H9 (cell line): ENCODE data around the gene CFAP45. TPM values are rescaled to one million over a fixed set of nuclear protein-coding genes. Genes with fewer than 3 reads are reported as not detected.

Experiments
- DNase-seq: peaks from one replicate; pipeline ENCODE4 v3.0.0-alpha.2; 2017
- H2AFZ ChIP-seq: one replicate; pipeline ENCODE4 v1.6.1; 2013; ENCODE audit warnings: mild to moderate bottlenecking, low read length, control low read depth, moderate library complexity
- H2AK5ac ChIP-seq: 2 replicates; pipeline ENCODE4 v1.6.1; 2013; ENCODE audit warnings: low read length, control low read depth, mixed read lengths; ENCODE audit not compliant: insufficient read length
- H2BK120ac ChIP-seq: one replicate; pipeline ENCODE4 v1.6.1; 2013; ENCODE audit warnings: low read depth, mild to moderate bottlenecking, low read length, control low read depth, inconsistent platforms; ENCODE audit not compliant: poor library complexity, severe bottlenecking
- H2BK12ac ChIP-seq: 2 replicates; pipeline ENCODE4 v1.6.1; 2013; ENCODE audit warnings: low read length, control low read depth, mixed read lengths, low read depth; ENCODE audit not compliant: insufficient read length
- H2BK15ac ChIP-seq: 2 replicates; pipeline ENCODE4 v1.6.1; 2013; ENCODE audit warnings: low read depth, low read length, control low read depth
- H2BK20ac ChIP-seq: one replicate; pipeline ENCODE4 v1.6.1; 2013; ENCODE audit warnings: low read depth, mild to moderate bottlenecking, low read length, control low read depth, inconsistent platforms; ENCODE audit not compliant: poor library complexity, severe bottlenecking
- H2BK5ac ChIP-seq: 2 replicates; pipeline ENCODE4 v1.6.1; 2013; ENCODE audit warnings: low read length, control low read depth, mixed read lengths; ENCODE audit not compliant: insufficient read length
- H3K14ac ChIP-seq: 2 replicates; pipeline ENCODE4 v1.6.1; 2013; ENCODE audit warnings: low read length, control low read depth; ENCODE audit not compliant: insufficient read depth
- H3K18ac ChIP-seq: 2 replicates; pipeline ENCODE4 v1.6.1; 2013; ENCODE audit warnings: low read depth, mild to moderate bottlenecking, mixed read lengths, low read length, control low read depth; ENCODE audit not compliant: insufficient read length
- H3K23ac ChIP-seq: 2 replicates; pipeline ENCODE4 v1.6.1; 2013; ENCODE audit warnings: low read length, control low read depth, mixed read lengths, low read depth; ENCODE audit not compliant: insufficient read length
- H3K23me2 ChIP-seq: 2 replicates; pipeline ENCODE4 v1.6.1; 2013; ENCODE audit warnings: low read depth, mild to moderate bottlenecking, mixed read lengths, low read length, control low read depth; ENCODE audit not compliant: insufficient read length, poor library complexity, severe bottlenecking
- H3K27ac ChIP-seq: 2 replicates; pipeline ENCODE4 v1.5.1; 2013; ENCODE audit warnings: low read length, control low read depth, mixed read lengths, low read depth; ENCODE audit not compliant: insufficient read length
- H3K27me3 ChIP-seq: 2 replicates; pipeline ENCODE4 v1.6.1; 2013; ENCODE audit warnings: low read length, control low read depth, inconsistent platforms; ENCODE audit not compliant: insufficient read depth
- H3K4ac ChIP-seq: 2 replicates; pipeline ENCODE4 v1.6.1; 2013; ENCODE audit warnings: low read depth, mild to moderate bottlenecking, control low read depth, inconsistent platforms, low read length, moderate library complexity
- H3K4me1 ChIP-seq: 2 replicates; pipeline ENCODE4 v1.6.1; 2013; ENCODE audit warnings: low read length, control low read depth, inconsistent platforms; ENCODE audit not compliant: insufficient read depth
- H3K4me2 ChIP-seq: 2 replicates; pipeline ENCODE4 v1.6.1; 2013; ENCODE audit warnings: low read length, control low read depth, mixed read lengths; ENCODE audit not compliant: insufficient read length, insufficient read depth
- H3K56ac ChIP-seq: 2 replicates; pipeline ENCODE4 v1.6.1; 2013; ENCODE audit warnings: low read depth, mild to moderate bottlenecking, mixed read lengths, low read length, control low read depth; ENCODE audit not compliant: insufficient read length
- H3K79me1 ChIP-seq: 2 replicates; pipeline ENCODE4 v1.6.1; 2013; ENCODE audit warnings: low read depth, mild to moderate bottlenecking, moderate library complexity, low read length, control low read depth, inconsistent platforms; ENCODE audit not compliant: insufficient read depth, poor library complexity, severe bottlenecking
- H3K79me2 ChIP-seq: 2 replicates; pipeline ENCODE4 v1.6.1; 2013; ENCODE audit warnings: low read length, control low read depth, inconsistent platforms; ENCODE audit not compliant: insufficient read depth
- H3K9ac ChIP-seq: 2 replicates; pipeline ENCODE4 v1.6.1; 2013; ENCODE audit warnings: low read length, control low read depth, mixed read lengths; ENCODE audit not compliant: insufficient read length; ENCODE audit errors: extremely low read depth
- H3K9me3 ChIP-seq: one replicate; pipeline ENCODE4 v1.6.1; 2013; ENCODE audit warnings: low read depth, low read length, inconsistent platforms; ENCODE audit not compliant: control insufficient read depth
- H3T11ph ChIP-seq: one replicate; pipeline ENCODE4 v1.6.1; 2013; ENCODE audit warnings: mild to moderate bottlenecking, low read length, control low read depth, inconsistent platforms
- H4K20me1 ChIP-seq: one replicate; pipeline ENCODE4 v1.6.1; 2013; ENCODE audit not compliant: control insufficient read depth, insufficient read length, insufficient read depth
- H4K5ac ChIP-seq: 2 replicates; pipeline ENCODE4 v1.6.1; 2013; ENCODE audit warnings: low read depth, mild to moderate bottlenecking, mixed read lengths, low read length, control low read depth; ENCODE audit not compliant: insufficient read length
- H4K8ac ChIP-seq: replicated peaks from 2 replicates; pipeline ENCODE4 v1.6.1; 2013; ENCODE audit warnings: low read length, control low read depth, mixed read lengths, low read depth; ENCODE audit not compliant: insufficient read length
- H4K91ac ChIP-seq: 2 replicates; pipeline ENCODE4 v1.6.1; 2013; ENCODE audit warnings: low read depth, mild to moderate bottlenecking, moderate library complexity, mixed read lengths, low read length, control low read depth; ENCODE audit not compliant: insufficient read length
- H3K27ac Mint-ChIP-seq, 3 experiments: 2 replicates in 2 of 3; 3 replicates in 1 of 3; pipeline ENCODE4 v1.8.0; 2020 to 2021; ENCODE audit warnings: mixed read lengths in 3 of 3, mild to moderate bottlenecking in 1 of 3, moderate library complexity in 1 of 3
- H3K27me3 Mint-ChIP-seq: 2 replicates; pipeline ENCODE4 v1.8.0; 2021; ENCODE audit warnings: low read depth, mild to moderate bottlenecking, moderate library complexity, mixed read lengths
- H3K36me3 Mint-ChIP-seq, 3 experiments: 2 replicates in 2 of 3; 3 replicates in 1 of 3; pipeline ENCODE4 v1.8.0; 2020 to 2021; ENCODE audit warnings: low read depth in 3 of 3, mixed read lengths in 3 of 3; ENCODE audit not compliant: insufficient read depth in 1 of 3
- H3K4me1 Mint-ChIP-seq, 2 experiments: 2 replicates each; pipeline ENCODE4 v1.8.0; 2020; ENCODE audit warnings: mixed read lengths in 2 of 2
- H3K4me3 Mint-ChIP-seq, 2 experiments: 2 replicates in 1 of 2; 3 replicates in 1 of 2; pipeline ENCODE4 v1.8.0; 2020 to 2021; ENCODE audit warnings: mild to moderate bottlenecking in 2 of 2, mixed read lengths in 2 of 2, moderate library complexity in 1 of 2
- H3K9me3 Mint-ChIP-seq, 2 experiments: 2 replicates in 1 of 2; 3 replicates in 1 of 2; pipeline ENCODE4 v1.8.0; 2020; ENCODE audit warnings: mild to moderate bottlenecking in 2 of 2, mixed read lengths in 2 of 2, moderate library complexity in 1 of 2
- WGBS: extraction: QIAGEN DNeasy Blood & Tissue Kit; methylation state at CpG from one replicate; pipeline ENCODE4 v1.1.7; 2013; ENCODE audit warnings: missing lambda C conversion rate, low lambda C conversion rate, mixed read lengths; ENCODE audit not compliant: insufficient read length; ENCODE audit errors: extremely low coverage; 5-methylcytosine and 5-hydroxymethylcytosine counted together
- total RNA-seq: library from RNA; stranded (reverse); gene quantifications from 2 replicates; pipeline ENCODE4 v1.2.1, GENCODE V29; 2021
- TF ChIP-seq, protein P1 (sequence below): fragments of 200-600 bp; sonication (generic); conservative IDR thresholded peaks from 3 replicates; pipeline ENCODE4 v1.8.0; 2021; ENCODE audit warnings: antibody characterized with exemption, mild to moderate bottlenecking

CFAP45 gene
- total RNA-seq, 1 experiment from 2014 or later, result 0.85 TPM

- no peak overlapping the region for H3K56ac ChIP-seq
- no peak overlapping the region for H2BK120ac ChIP-seq
- H3K79me2 ChIP-seq, result no peaks in the 10 kb centered on the region
- TF ChIP-seq, protein P1, sequence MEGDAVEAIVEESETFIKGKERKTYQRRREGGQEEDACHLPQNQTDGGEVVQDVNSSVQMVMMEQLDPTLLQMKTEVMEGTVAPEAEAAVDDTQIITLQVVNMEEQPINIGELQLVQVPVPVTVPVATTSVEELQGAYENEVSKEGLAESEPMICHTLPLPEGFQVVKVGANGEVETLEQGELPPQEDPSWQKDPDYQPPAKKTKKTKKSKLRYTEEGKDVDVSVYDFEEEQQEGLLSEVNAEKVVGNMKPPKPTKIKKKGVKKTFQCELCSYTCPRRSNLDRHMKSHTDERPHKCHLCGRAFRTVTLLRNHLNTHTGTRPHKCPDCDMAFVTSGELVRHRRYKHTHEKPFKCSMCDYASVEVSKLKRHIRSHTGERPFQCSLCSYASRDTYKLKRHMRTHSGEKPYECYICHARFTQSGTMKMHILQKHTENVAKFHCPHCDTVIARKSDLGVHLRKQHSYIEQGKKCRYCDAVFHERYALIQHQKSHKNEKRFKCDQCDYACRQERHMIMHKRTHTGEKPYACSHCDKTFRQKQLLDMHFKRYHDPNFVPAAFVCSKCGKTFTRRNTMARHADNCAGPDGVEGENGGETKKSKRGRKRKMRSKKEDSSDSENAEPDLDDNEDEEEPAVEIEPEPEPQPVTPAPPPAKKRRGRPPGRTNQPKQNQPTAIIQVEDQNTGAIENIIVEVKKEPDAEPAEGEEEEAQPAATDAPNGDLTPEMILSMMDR, result no peak
- H3K4me2 ChIP-seq, result no peak overlapping the region
- H2BK20ac ChIP-seq, result no peak overlapping the region
- H3T11ph ChIP-seq, result no peak overlapping the region
- no peak overlapping the region for H3K18ac ChIP-seq
- no peaks in the 10 kb centered on the region for H3K79me1 ChIP-seq
- H4K5ac ChIP-seq, result no peak overlapping the region
- H4K8ac ChIP-seq, result no peak overlapping the region
- Mint-ChIP-seq H3K9me3 (no peaks in the 10 kb centered on the region), H3K36me3 (no peaks in the 10 kb centered on the region), H3K27me3 (peaks cover 46% of the 10 kb centered on the region), H3K4me3 (no peak overlapping the region), H3K27ac (peak overlapping the region in 1 of 3 experiments; percentile 56; a peak in 2 of 7 replicates), H3K4me1 (peaks cover 21 to 25% of the 10 kb centered on the region in 2 experiments)
- no peaks in the 10 kb centered on the region for H3K4me1 ChIP-seq
- no peak overlapping the region for H2AK5ac ChIP-seq
- WGBS, result no CpG with 5 or more reads among the region's 6 CpGs
- no peak overlapping the region for H2BK12ac ChIP-seq
- H2BK5ac ChIP-seq, result no peak overlapping the region
- H2BK15ac ChIP-seq, result no peak overlapping the region
- no peak overlapping the region for H3K14ac ChIP-seq
- no peak overlapping the region for H2AFZ ChIP-seq
- no peak overlapping the region for H3K9ac ChIP-seq
- H4K91ac ChIP-seq, result no peak overlapping the region
- H4K20me1 ChIP-seq, result no peaks in the 10 kb centered on the region
- H3K23me2 ChIP-seq, result no peaks in the 10 kb centered on the region
- no peak overlapping the region for H3K4ac ChIP-seq
- no peak overlapping the region for H3K27ac ChIP-seq
- no peaks in the 10 kb centered on the region for H3K27me3 ChIP-seq
- no peaks in the 10 kb centered on the region for H3K9me3 ChIP-seq
- DNase-seq, result no peak
- H3K23ac ChIP-seq, result no peak overlapping the region
Observed at GRCh38 chr1:159827102-159827490, 72.9 kb downstream of the CFAP45 start.
